GM18951 (cell line): ENCODE results near the gene FAHD2A.
"Not testable (repeated sequence)": the region's sequence is repeated elsewhere in the genome, so short reads cannot be mapped to it uniquely, and the experiment has no call there.

Experiments
- POLR2A ChIP-seq: IDR thresholded peaks from 4 replicates; pipeline ENCODE4 v1.6.1; 2011; ENCODE audit warnings: mild to moderate bottlenecking; ENCODE audit not compliant: insufficient read length, insufficient read depth; ENCODE audit errors: extremely low read depth
- in situ Hi-C: fragments of 300-500 bp; cut with MboI; formaldehyde crosslinking; loops from one replicate; pipeline ENCODE4 v1.12.0; 2022; ENCODE audit warnings: low sequenced_read_pairs, mixed read lengths, inconsistent platforms; ENCODE audit not compliant: unreplicated experiment

The FAHD2A gene

DNA sequence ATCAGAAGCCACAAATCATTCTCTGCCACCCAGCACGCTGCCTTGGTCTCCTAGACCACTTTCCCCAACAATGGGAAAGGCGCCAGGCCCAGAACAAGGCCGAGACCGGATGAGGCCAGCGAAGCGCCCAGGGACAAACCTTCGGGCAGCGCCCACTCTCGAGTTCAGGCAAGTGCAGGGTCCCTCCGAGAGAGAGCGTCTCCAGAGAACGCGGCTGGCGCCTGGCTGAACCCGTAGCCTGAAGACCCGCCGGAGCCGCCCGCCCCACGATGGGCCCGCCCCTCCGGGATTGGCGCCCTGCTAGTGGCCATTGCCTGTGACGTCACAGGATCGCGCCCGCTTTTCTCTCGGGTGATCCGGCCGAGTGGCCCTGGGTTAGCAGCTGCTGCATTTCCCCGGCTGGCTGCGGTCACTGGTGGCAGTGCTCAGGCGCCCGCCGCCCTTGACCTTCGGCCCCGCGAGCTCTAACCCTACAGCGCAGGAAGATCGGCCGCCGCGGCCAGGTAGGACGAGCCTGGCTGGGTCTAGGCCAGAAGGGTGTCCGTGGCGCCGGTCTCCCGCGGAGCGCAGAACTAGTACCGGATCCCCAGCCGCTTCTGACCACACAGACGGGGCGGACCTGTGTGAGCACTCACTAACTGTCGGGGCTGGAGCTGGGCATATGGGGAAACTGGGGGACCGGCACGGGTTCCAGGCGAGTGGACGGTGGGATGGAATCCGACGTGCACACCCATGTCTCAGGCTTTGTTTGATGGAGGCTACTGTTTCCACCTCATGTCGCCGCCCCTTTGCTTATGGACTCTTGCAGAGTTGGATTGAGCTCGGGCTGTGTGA is at the start of gene FAHD2A:
Gene FAHD2A, plus strand, starts transcription at position 339 of the 834 bp plus-strand sequence. CDS start 2,851 bp downstream, outside the sequence.
- in situ Hi-C loops, result no loop called here
- peak; percentile 78 for TF ChIP-seq POLR2A

- in situ Hi-C loops, result no loop called here
- no peak for TF ChIP-seq POLR2A
These were observed 49.4 kb upstream of the FAHD2A start for GRCh38 chr2:95353055-95353575.

- in situ Hi-C loops, result no loop called here
- TF ChIP-seq POLR2A, result no peak
These were observed 48.7 kb upstream of the FAHD2A start for GRCh38 chr2:95353613-95354468.

- in situ Hi-C loops, result no loop called here
- no peak for TF ChIP-seq POLR2A
These were observed 48.0 kb upstream of the FAHD2A start for GRCh38 chr2:95354469-95354901.

DNA sequence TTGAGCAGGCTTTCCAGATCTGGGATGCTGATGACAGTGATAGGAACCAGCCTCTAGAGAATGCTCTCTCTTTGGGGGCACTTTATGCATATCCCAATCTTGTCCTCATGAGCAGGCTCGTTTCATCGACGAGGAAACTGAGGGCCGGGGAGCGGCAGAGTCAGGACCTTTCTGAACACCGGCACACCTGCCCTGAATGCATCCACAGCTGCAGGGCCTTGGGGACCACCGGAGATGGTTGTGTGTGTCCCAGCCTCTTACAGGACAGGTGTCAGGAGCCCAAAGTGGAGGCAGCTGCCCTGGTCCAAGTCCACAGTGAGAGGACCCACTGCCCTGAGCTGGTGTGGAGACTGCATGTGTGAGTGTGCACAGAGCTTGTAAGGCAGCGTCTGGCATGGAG is 47.6 kb upstream of the FAHD2A start:
- in situ Hi-C loops, result no loop called here
- TF ChIP-seq POLR2A, result no peak

DNA sequence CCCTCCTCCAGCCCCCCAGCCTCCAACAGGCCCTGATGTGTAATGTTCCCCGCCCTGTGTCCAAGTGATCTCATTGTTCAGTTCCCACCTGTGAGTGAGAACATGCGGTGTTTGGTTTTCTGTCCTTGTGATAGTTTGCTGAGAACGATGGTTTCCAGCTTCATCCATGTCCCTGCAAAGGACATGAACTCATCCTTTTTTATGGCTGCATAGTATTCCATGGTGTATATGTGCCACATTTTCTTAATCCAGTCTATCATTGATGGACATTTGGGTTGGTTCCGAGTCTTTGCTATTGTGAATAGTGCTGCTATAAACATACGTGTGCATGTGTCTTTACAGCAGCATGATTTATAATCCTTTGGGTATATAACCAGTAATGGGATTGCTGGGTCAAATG is 47.0 kb upstream of the FAHD2A start:
- in situ Hi-C loops, result not testable (repeated sequence)

DNA sequence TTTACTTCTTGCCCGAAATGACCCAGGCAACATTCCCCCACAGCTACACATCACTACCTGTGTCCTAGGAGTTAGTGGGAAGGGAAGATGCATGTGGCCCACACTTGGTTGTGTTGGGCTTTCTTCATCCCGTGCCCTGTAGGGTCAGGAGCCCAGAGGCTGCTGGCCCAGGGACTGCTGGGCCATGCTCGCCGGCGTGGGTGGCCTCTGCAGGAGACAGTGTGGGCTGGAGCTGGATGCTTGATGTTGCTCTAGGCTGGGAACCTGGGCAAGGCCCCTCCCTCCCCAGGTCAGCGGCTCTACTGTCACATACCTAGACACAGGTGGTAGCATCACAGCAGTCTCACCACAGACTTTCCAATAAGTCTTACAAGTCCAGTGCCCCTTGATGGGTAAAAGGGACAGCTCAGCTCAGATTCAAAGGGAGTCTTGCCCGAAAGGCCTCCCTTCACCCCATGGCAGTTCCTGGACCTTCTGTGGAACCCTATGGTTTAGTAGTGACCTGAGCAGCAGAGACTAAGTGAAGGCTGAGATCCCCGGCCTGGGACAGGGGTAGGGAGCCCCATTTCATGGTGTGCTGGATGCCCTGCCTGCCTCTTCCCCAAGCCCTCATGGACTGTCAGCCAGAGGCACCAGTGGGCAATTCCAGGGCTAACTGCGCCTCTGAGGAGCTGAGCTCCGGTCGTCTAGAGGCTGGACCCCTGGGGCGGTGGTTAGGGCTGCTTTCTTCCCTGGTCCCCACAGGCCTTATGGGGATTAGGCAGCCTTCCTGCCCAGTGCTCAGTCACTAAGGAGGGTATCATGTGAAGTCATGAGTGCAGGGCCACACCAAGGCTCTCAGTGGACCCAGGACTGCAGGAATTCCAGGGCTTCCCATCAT is 45.4 kb upstream of the FAHD2A start:
- in situ Hi-C loops, result no loop called here
- no peak for TF ChIP-seq POLR2A

- TF ChIP-seq POLR2A, result no peak
- in situ Hi-C loops, result no loop called here
These were observed 44.7 kb upstream of the FAHD2A start for GRCh38 chr2:95357717-95358280.

DNA sequence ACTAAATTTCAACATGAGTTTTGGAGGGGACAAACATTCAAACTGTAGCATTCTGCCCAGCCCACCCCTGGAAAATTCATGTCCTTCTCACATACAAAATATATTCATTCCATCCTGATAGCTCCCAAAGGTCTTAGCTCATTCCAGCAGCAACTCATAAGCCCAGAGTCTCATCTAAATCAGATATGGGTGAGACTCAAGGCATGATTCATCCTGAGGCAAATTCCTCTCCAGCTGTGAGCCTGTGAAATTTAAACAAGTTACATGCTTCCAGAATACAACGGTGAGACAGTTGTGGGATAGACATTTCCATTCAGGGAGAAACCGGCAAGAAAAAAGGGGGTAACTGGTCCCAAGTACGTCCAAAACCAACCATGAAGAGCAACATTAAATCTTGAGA is 43.5 kb upstream of the FAHD2A start:
- TF ChIP-seq POLR2A, result no peak
- in situ Hi-C loops, result no loop called here

GRCh38 chr2:95359501-95359930 is 43.0 kb upstream of the FAHD2A start:
- TF ChIP-seq POLR2A, result no peak
- in situ Hi-C loops, result no loop called here

DNA sequence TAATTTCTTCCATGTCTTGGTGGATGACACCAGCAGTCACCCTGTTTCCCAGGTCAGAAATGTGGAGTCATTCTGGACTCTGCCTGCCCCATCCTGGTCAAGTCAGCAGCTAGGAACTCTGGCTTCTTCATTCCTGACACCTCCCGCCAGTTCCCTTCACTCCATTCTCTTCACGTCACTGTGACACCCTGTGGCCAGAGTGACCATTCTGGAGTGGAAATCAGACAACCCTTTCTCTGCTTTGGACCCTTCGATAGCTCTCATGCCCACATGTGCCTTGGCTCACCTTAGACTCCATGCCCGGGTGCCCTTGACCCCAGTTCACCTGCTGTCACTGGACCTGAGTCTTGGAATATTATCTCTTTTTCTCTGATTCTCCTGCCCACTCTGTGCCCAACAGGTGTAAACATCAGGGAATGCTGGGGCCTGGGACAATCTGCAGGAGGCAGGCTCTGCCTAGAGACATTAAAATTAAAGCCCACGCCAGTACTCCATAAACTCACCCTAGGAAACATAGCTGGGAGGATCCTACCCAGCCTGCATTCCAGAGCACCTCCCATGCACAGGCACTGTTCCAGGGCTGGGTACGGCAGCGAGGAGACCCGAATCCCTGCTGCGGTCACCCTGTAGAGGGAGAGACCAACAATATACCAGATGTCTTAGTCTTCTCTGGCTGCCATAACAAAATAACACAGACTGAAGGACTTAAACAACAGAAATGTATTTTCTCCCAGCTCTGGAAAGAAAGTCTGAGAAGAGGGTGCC is 41.1 kb upstream of the FAHD2A start:
- in situ Hi-C loops, result no loop called here
- TF ChIP-seq POLR2A, result no peak

DNA sequence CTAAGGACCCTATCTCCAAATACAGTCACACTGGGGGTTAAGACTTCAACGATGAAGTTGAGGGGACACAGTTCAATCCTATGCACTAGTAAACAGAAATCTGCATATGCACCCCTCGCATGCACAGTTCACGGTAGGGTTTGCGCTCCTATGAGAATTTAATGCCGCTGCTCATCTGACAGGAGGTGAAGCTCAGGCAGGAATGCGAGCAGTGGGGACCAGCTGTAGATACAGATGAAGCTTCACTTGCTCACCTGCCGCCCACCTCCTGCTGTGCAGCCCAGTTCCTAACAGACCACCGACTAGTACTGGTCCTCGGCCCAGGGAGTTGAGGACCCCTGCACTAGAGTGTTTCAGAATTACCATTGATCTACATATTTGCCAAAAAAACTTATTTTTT is 40.0 kb upstream of the FAHD2A start:
- in situ Hi-C loops, result no loop called here
- no peak for TF ChIP-seq POLR2A
